A549 treated with CORT108297 at 1 μM for 4 hours (cell line): ENCODE data around the gene CPLANE2. TPM values are rescaled to one million over a fixed set of nuclear protein-coding genes. Genes with fewer than 3 reads are reported as not detected.

Source experiments
- total RNA-seq: library from RNA; stranded (reverse); fragments of 200-300 nt; extraction: Qiagen RNA extraction; gene quantifications from 5 replicates; pipeline ENCODE4 v1.2.3, GENCODE V29; 2022

The CPLANE2 gene
- total RNA-seq, result 3.2 to 4.7 TPM (median 4.0 TPM) in 5 replicates

GRCh38 chr1:16236511-16237342 is at the start of gene CPLANE2:
Gene CPLANE2, minus strand, starts transcription at chr1:16237183. Its CDS starts 441 bp downstream, at chr1:16236742.

GRCh38 chr1:16212251-16212961 is 24.6 kb downstream of the CPLANE2 start, which contains the start of gene ARHGEF19:
Gene ARHGEF19, minus strand, starts transcription at chr1:16212652. Its CDS starts 3,598 bp downstream, at chr1:16209054.

Other genes starting within 250 kb of the CPLANE2 start
- gene SRARP, start 232.9 kb downstream of the CPLANE2 start, total RNA-seq, result 0.02 TPM in 1 of 5 replicates, not detected in the others
- 0.07 TPM in 1 of 5 replicates, not detected in the others for gene HSPB7, start 219.1 kb downstream of the CPLANE2 start, total RNA-seq
- 0.06 to 0.09 TPM in 2 of 5 replicates, not detected in the others for gene CLCNKA, start 215.1 kb downstream of the CPLANE2 start, total RNA-seq
- 0.06 to 0.09 TPM (median 0.08 TPM) in 4 of 5 replicates, not detected in the other for gene CLCNKB, start 193.4 kb downstream of the CPLANE2 start, total RNA-seq
- 11.2 to 18.8 TPM (median 17.9 TPM) in 5 replicates for gene FAM131C, start 163.5 kb downstream of the CPLANE2 start, total RNA-seq
- 101 to 153 TPM (median 134 TPM) in 5 replicates for gene EPHA2, start 81.1 kb downstream of the CPLANE2 start, total RNA-seq
- 5.5 to 7.0 TPM (median 6.3 TPM) in 5 replicates for gene ARHGEF19, start 24.5 kb downstream of the CPLANE2 start, total RNA-seq
- 8.3 to 11.3 TPM (median 8.8 TPM) in 5 replicates for gene FBXO42, start 115.3 kb upstream of the CPLANE2 start, total RNA-seq
- gene SZRD1, start 130.1 kb upstream of the CPLANE2 start, total RNA-seq, result 74.7 to 93.3 TPM (median 91.4 TPM) in 5 replicates
- gene SPATA21, start 200.2 kb upstream of the CPLANE2 start, total RNA-seq, result 0.03 to 0.11 TPM (median 0.05 TPM) in 5 replicates
- gene NECAP2, start 203.5 kb upstream of the CPLANE2 start, total RNA-seq, result 39.8 to 45.9 TPM (median 40.5 TPM) in 5 replicates